Hippocampal formation (tissue), 2 donors: ENCODE results near the gene RXFP4.
"Not testable (repeated sequence)": the region's sequence is repeated elsewhere in the genome, so short reads cannot be mapped to it uniquely, and the experiment has no call there.

Experiments
- DNase-seq, 2 donors: peaks; one replicate each; lab custom pipeline; 2025; lab: John Stamatoyannopoulos, UW

The RXFP4 gene

GRCh38 chr1:155930725-155931124, 10.7 kb upstream of the RXFP4 start:
- not testable (repeated sequence) for DNase-seq

DNA sequence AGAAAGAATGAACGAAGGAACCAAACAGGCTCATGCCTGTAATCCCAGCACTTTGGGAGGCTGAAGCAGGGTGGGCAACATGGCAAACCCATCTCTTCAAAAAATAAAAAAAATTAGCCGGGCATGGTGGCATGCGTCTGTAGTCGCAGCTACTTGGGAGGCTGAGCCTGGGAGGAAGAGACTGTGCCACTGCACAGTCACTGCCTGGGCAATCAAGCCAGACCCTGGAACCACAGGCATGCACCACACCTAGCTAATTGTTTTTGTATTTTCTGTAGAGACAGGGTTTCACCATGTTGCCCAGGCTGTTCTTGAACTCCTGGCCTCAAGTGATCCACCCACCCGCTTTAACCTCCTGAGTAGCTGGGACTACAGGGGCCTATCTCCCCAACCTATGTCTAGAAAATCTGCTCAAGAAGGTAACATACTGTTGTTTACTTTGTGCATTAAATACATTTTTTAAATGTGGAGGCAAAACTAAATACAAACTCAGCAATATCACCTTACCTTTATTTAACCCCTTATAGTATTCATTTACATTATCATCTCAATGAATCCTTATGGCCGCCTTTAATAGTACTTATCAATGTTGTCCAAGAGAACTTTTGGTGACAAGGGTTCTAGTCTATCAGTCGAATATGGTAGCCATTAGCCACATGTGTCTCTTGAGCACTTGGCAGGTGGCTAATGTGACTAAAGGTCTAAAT, 10.0 kb upstream of the RXFP4 start:
- no peak for DNase-seq

DNA sequence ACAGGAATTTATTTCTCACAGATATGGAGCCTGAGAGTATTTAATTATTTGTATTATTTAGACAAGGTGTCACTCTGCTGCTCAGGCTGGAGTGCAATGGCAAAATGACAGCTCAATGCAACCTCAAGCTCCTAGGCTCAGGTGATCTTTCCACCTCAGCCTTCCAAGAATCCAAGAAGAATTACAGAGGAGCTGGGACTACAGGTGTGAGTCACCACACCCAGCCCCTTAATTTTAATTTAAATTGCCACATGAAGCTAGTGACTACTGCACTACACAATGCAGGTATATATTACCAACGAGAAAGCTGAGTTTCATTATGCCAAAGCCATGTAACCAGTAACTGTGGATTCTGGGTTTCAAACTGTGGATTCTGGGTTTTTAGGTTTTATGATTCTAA, 9.4 kb upstream of the RXFP4 start:
- no peak for DNase-seq

- DNase-seq, result no peak
Measured at GRCh38 chr1:155932487-155932886, 9.0 kb upstream of the RXFP4 start.

DNA sequence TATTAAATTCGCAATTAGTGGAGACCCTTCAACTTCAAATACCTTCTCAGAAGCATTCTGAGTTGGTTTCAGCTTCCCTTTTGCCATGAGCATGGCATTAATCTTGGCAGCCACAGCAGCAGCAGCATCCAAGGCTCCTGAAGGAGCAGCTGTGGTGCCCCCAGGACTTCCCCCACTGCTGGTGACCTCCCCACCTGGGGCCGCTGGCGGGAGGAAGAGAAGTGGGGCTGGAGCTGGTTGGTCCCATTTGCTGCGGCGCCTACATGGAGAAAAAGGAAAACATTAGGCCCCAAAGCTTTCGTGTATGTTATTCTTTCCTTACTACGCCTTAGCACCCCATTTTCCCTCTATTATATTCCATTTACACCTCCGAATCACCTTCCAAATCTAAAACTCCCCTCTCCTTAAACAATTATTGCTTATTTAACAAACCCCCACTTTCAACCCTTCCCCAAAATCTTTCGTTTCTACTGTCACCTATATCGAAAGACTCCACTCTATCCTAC, 7.8 kb upstream of the RXFP4 start:
- no peak for DNase-seq

DNA sequence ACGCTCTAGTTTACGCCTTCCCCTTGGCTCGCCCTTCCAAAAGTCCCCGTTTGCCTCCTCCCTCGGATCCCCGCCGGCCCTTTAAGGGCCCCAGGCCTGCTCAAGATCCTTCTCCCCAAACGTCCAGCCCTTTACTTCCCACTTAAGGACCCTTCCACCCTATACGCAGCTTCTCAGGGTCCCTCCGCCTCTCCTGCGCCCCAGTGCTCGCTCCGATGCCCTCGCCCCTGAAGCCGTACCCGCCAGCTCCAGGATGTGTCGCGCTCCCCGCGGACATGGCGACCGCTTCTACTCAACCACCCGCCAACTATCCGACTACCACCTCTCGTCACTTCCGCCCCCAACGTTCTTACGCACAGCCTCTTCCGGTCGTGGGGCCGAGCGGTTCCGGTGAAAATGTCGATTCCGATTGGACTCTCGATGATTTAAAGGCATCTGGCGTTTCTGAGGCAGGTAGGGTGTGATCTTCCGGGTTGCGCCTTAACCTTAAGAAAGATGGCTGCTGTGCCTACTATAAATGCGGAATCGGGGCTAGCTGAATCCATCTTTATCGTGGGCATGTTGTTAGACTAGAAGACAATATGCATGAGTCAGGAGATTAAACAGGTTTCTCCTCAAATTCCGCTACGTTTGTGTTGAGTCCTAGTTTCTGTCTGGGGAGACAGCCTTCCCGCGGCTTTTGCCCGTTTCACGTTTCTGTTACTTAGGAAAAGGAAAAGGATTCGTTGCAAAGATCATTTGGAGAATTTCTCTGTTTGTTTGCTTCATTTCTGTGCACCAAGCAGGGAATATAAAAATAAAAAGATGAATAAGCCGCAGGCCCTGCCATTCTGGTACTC, 7.1 kb upstream of the RXFP4 start, which contains the start of gene KHDC4:
KHDC4 (minus strand) TSS at position 317 of the 839 bp plus-strand sequence; CDS start at position 277, 40 bp downstream.
- peak; percentile 97 to 100 for DNase-seq

DNA sequence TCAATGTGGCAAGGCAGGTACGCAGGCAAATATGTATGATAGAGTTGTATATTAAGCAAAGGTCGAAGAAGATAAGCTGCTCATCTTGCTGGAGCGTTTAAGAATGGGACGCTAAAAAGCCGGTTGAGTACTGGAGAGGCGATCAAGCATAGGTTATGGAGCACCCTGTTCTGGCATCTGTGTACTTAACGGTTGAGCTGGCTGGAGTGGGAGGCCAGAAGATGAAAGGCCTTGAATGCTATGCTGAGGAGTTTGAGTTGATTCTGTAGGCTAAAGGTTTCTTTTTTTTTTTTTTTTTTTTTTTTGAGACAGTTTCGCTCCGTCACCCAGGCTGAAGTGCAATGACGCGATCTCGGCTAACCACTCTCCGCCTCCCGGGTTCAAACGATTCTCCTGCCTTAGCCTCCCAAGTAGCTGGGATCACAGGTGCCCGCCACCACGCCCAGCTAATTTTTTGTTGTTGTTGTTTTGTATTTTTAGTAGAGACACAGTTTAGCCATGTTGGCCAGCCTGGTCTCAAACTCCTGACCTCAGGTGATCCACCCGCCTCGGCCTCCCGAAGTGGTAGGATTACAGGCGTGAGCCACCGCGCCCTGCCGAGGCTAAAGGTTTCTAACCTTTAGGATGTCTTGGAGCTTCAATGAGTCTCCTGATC, 6.4 kb upstream of the RXFP4 start:
- no peak for DNase-seq

DNA sequence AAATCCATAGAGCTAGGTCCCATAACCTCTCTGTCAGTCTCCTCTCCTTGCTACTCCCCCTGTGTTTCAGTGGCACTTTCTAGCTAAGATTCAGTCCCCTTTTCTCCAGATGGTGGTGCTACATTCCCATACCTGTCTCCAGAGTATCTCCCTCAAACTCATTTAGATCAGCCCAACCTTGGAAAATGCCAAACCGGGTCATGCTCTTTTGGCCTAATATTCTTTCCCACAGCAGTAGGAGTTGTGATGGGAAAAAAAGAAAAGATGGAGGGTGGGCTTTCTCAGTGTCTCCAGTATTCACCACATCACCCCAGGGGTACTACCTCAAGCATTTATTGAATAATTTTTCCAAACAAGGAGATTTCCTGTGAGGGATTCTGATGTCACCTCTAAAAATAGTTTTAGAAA, 3.2 kb upstream of the RXFP4 start:
- peak in 1 of 2 donors; percentile 56 for DNase-seq

DNA sequence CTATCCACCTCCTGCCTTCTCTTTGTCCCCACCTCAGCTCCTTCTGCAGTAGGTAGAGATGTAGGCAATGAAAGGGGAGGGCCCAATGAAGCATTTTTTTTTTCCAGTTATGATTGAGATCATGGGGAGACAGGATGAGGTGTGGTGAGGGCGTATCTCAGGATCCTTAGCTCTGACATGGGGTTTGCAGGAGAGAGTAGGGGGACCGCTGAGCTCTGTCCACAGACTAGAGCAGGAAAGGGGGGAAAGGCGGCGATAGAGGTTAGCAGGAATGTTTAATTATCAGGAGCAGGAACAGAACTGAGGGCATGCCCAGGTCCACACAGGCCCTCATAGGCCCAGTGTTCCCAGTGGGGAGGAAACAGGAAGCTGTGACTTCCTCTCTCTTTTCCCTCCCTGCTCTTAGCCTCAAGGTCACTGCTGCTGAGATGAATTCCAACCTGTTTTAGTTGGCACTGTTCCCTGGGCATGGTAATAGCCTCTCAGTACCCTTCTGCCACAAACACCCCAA, 901 bp upstream of the RXFP4 start:
- DNase-seq, result no peak

- no peak for DNase-seq
Measured at GRCh38 chr1:155941845-155942531, 550 bp downstream of the RXFP4 start.

DNA sequence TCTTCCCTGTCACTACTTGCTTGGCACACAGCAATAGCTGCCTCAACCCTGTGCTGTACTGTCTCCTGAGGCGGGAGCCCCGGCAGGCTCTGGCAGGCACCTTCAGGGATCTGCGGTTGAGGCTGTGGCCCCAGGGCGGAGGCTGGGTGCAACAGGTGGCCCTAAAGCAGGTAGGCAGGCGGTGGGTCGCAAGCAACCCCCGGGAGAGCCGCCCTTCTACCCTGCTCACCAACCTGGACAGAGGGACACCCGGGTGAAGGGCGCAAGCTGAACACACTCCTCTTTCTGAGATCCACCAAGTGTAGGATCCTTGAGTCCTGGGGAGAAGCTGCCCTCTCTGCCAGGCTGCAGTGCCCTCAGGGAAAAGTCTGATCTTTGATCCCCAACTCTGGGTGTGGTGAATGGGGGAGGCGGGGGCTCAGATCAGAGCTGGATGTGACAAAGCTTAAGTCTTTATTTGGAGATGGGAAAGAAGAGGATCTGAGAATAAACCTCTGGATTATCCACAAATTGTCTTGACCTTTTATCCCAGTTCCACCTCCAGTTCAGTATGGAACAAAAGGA, 1.2 kb downstream of the RXFP4 start:
- DNase-seq, result no peak

GRCh38 chr1:155944444-155944799, 3.0 kb downstream of the RXFP4 start:
- DNase-seq, result no peak

- no peak for DNase-seq
Measured at GRCh38 chr1:155946633-155947219, 5.3 kb downstream of the RXFP4 start.

GRCh38 chr1:155947292-155947691, 5.9 kb downstream of the RXFP4 start:
- DNase-seq, result no peak

DNA sequence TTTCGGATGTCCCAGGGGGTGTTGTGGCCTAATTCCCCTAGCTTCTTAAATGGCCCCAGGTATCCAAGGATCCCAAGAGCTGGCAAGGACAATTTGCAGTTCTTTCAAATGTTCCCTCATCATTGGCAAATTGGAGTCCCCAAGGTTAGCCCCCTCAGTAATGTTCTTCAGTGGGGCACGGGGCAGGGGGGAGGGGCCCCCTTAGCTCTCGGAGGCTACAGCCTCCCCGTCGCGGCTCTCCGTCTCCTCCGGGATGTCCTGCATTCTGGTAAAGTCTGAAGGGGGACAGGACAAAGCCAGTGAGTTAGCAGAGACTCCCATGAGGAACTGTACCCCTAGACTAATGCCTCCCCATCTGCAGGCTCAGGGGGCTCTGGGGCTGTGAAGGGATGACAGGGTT, 6.3 kb downstream of the RXFP4 start:
- DNase-seq, result no peak

- DNase-seq, result no peak
Measured at GRCh38 chr1:155950829-155951228, 9.4 kb downstream of the RXFP4 start.

DNA sequence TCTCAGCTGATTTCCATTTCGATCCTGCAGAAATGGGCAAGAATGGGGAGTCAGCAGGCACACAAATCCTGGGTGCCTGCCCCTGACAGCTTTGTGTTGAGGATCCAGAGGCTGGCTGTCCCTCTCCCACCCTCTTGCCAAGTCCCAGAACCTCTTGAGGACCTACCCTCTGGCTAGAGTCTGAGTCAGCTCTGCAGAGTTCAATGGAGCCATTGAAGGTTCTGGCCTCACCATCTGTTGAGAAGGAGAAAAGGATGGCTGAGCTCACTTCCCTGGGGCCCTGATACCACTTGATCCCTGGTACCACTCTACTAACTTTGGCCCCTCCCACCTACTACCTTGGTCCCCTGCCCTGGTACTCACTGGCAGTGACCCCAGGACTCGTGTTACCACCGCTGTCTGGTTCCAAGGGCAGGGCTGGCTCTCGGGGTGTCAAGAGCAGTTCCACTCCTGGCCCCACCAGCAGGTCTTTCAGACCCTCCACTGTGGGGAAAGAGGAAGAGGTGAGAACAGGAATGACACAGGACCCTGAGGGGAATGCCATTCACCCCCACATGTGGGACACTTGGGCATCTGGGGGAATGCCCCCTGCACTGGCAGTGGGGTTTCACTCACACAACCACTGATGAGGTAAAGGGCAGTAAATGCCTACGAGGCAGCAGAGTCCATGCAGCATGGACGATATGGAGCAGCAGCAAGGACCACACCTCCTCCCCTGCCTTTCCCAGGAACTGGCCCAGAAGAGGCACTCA, 10.5 kb downstream of the RXFP4 start:
- no peak for DNase-seq

DNA sequence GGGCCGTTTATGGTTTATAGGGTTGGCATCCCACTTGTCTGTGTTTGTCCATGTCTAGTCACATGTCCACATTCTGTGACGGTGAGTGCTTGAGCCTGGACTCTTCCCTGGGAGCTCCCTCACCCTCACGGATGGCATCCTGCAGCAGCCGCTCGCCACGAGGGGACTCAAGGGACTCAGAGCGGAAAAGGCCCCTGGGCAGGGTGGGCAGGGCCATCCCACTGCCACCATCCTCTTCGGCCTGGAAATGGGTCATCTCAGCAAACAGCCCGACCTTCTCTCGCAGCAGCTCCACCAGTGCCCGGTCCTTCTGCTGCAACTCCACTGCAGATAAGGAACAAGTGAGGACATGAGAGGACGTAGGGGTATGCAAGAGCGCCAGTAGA, 11.1 kb downstream of the RXFP4 start:
- no peak for DNase-seq

- no peak for DNase-seq
Measured at GRCh38 chr1:155954645-155955044, 13.2 kb downstream of the RXFP4 start.

DNA sequence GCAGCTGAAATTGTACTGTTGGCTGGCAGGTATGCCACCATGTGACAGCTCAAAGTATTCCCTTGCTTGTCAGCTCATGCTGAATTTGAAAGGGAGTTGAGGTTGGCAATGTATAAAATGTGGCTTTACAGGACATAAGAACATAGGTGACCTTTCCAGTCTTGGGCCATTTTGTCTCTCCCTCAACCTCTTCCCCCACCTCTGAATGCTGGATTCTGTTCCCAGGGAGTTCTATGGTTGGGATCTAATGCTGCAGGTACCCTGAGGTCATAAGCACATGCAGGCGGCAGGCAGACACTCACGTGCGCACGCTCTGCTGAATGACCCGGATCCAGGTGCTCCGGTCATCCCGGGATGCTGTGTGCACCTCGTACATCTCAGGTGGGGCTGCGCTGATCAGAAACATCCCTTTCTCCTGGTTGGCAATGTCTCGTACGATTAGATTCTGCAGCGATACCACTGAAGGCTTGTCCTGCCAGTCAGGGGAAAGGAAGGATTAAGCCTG, 16.0 kb downstream of the RXFP4 start:
- DNase-seq, result no peak
